ENCODE results near the gene TBKBP1.

TBKBP1 gene

GRCh38 chr17:47664624-47664941 is 29.4 kb upstream of the TBKBP1 start:
- Histone ChIP-seq H2BK12ac (ENCODE audit: low read length in 2 of 2) (no peak overlapping the region), H2AK5ac (ENCODE audit: low read length, severe bottlenecking) (no peak overlapping the region), H3K4me1 (ENCODE audit: control insufficient read depth, insufficient read depth, low read depth, low read length) (no peaks in the 10 kb centered on the region), H3K4ac (ENCODE audit: low read depth in 1 of 2, low read length in 2 of 2) (no peak overlapping the region), H3K27me3 (ENCODE audit: control insufficient read depth in 1 of 2, insufficient read depth in 1 of 2, low read length in 2 of 2) (no peaks in the 10 kb centered on the region), H3K18ac (ENCODE audit: low read depth in 1 of 2, low read length in 2 of 2) (no peak overlapping the region), H3K14ac (ENCODE audit: low read length in 2 of 2) (no peak overlapping the region), H3K36me3 (ENCODE audit: control insufficient read depth in 1 of 2, insufficient read depth in 2 of 2, low read depth in 1 of 2, low read length in 2 of 2) (peaks cover 50 to 93% of the 10 kb centered on the region in 2 experiments), H3K4me2 (ENCODE audit: low read length, poor library complexity, severe bottlenecking) (no peak overlapping the region), H2BK15ac (ENCODE audit: low read depth, poor library complexity, severe bottlenecking) (no peak overlapping the region), H2AFZ (ENCODE audit: low read depth, low read length) (no peak overlapping the region), H3K9ac (ENCODE audit: low read length) (no peak overlapping the region), H3K9me3 (ENCODE audit: control insufficient read depth, low read length) (no peaks in the 10 kb centered on the region), H3K23ac (ENCODE audit: low read length in 2 of 2) (no peak overlapping the region), H3K4me3 (ENCODE audit: insufficient read depth in 1 of 2, low read depth in 1 of 2, low read length in 2 of 2) (no peak overlapping the region), H2BK5ac (ENCODE audit: low read depth, low read length, poor library complexity, severe bottlenecking) (no peak overlapping the region), H4K8ac (ENCODE audit: low read length) (no peak overlapping the region), H4K91ac (ENCODE audit: low read length) (no peak overlapping the region), H2BK120ac (ENCODE audit: low read depth, low read length) (no peak overlapping the region), H3K79me1 (replicated peaks; ENCODE audit: low read length, poor library complexity, severe bottlenecking) (peaks cover 11% of the 10 kb centered on the region), H3K27ac (ENCODE audit: low read length, poor library complexity, severe bottlenecking) (no peak overlapping the region)
- DNase-seq = no peak

GRCh38 chr17:47665655-47666054 is 28.3 kb upstream of the TBKBP1 start:
- Histone ChIP-seq H3K9ac (ENCODE audit: low read length) (peak overlapping the region; percentile 3), H3K27me3 (ENCODE audit: control insufficient read depth in 1 of 2, insufficient read depth in 1 of 2, low read length in 2 of 2) (no peaks in the 10 kb centered on the region), H3K23ac (ENCODE audit: low read length in 2 of 2) (no peak overlapping the region), H3K4me1 (ENCODE audit: control insufficient read depth, insufficient read depth, low read depth, low read length) (no peaks in the 10 kb centered on the region), H2AK5ac (ENCODE audit: low read length, severe bottlenecking) (no peak overlapping the region), H3K36me3 (ENCODE audit: control insufficient read depth in 1 of 2, insufficient read depth in 2 of 2, low read depth in 1 of 2, low read length in 2 of 2) (peaks cover 53 to 93% of the 10 kb centered on the region in 2 experiments), H3K18ac (ENCODE audit: low read depth in 1 of 2, low read length in 2 of 2) (no peak overlapping the region), H2BK15ac (ENCODE audit: low read depth, poor library complexity, severe bottlenecking) (no peak overlapping the region), H4K91ac (ENCODE audit: low read length) (no peak overlapping the region), H3K14ac (ENCODE audit: low read length in 2 of 2) (no peak overlapping the region), H2BK120ac (ENCODE audit: low read depth, low read length) (no peak overlapping the region), H2BK5ac (ENCODE audit: low read depth, low read length, poor library complexity, severe bottlenecking) (no peak overlapping the region), H4K8ac (ENCODE audit: low read length) (no peak overlapping the region), H3K4me3 (ENCODE audit: insufficient read depth in 1 of 2, low read depth in 1 of 2, low read length in 2 of 2) (no peak overlapping the region), H2BK12ac (ENCODE audit: low read length in 2 of 2) (no peak overlapping the region), H2AFZ (ENCODE audit: low read depth, low read length) (no peak overlapping the region), H3K9me3 (ENCODE audit: control insufficient read depth, low read length) (no peaks in the 10 kb centered on the region), H3K27ac (ENCODE audit: low read length, poor library complexity, severe bottlenecking) (no peak overlapping the region), H3K4me2 (ENCODE audit: low read length, poor library complexity, severe bottlenecking) (no peak overlapping the region), H3K79me1 (replicated peaks; ENCODE audit: low read length, poor library complexity, severe bottlenecking) (peaks cover 15% of the 10 kb centered on the region), H3K4ac (ENCODE audit: low read depth in 1 of 2, low read length in 2 of 2) (no peak overlapping the region)
- 94% methylated on average over 3 of the region's 3 CpGs for WGBS
- DNase-seq = peak; percentile 41

GRCh38 chr17:47669081-47669480 is 24.9 kb upstream of the TBKBP1 start:
- 95% methylated on average over 3 of the region's 4 CpGs for WGBS
- Histone ChIP-seq H3K9ac (ENCODE audit: low read length) (peak overlapping the region; percentile 35), H2BK120ac (ENCODE audit: low read depth, low read length) (no peak overlapping the region), H2BK12ac (ENCODE audit: low read length in 2 of 2) (no peak overlapping the region), H2BK5ac (ENCODE audit: low read depth, low read length, poor library complexity, severe bottlenecking) (no peak overlapping the region), H3K23ac (ENCODE audit: low read length in 2 of 2) (no peak overlapping the region), H3K14ac (ENCODE audit: low read length in 2 of 2) (no peak overlapping the region), H4K8ac (ENCODE audit: low read length) (no peak overlapping the region), H2AK5ac (ENCODE audit: low read length, severe bottlenecking) (no peak overlapping the region), H3K4me1 (ENCODE audit: control insufficient read depth, insufficient read depth, low read depth, low read length) (no peaks in the 10 kb centered on the region), H3K4me2 (ENCODE audit: low read length, poor library complexity, severe bottlenecking) (no peak overlapping the region), H2BK15ac (ENCODE audit: low read depth, poor library complexity, severe bottlenecking) (no peak overlapping the region), H3K27me3 (ENCODE audit: control insufficient read depth in 1 of 2, insufficient read depth in 1 of 2, low read length in 2 of 2) (no peaks in the 10 kb centered on the region), H2AFZ (ENCODE audit: low read depth, low read length) (no peak overlapping the region), H3K18ac (ENCODE audit: low read depth in 1 of 2, low read length in 2 of 2) (no peak overlapping the region), H3K9me3 (ENCODE audit: control insufficient read depth, low read length) (no peaks in the 10 kb centered on the region), H3K4me3 (ENCODE audit: insufficient read depth in 1 of 2, low read depth in 1 of 2, low read length in 2 of 2) (no peak overlapping the region), H3K27ac (ENCODE audit: low read length, poor library complexity, severe bottlenecking) (no peak overlapping the region), H3K79me1 (replicated peaks; ENCODE audit: low read length, poor library complexity, severe bottlenecking) (peaks cover 13% of the 10 kb centered on the region), H4K91ac (ENCODE audit: low read length) (no peak overlapping the region), H3K4ac (ENCODE audit: low read depth in 1 of 2, low read length in 2 of 2) (no peak overlapping the region), H3K36me3 (ENCODE audit: control insufficient read depth in 1 of 2, insufficient read depth in 2 of 2, low read depth in 1 of 2, low read length in 2 of 2) (peaks cover 47 to 93% of the 10 kb centered on the region in 2 experiments)
- no peak for DNase-seq

- WGBS = 64% methylated on average over 1 of the region's 1 CpG
- H2AK5ac ChIP-seq (ENCODE audit: low read length, severe bottlenecking) = no peak overlapping the region
- H3K4me2 ChIP-seq (ENCODE audit: low read length, poor library complexity, severe bottlenecking) = no peak overlapping the region
- no peak overlapping the region for H3K27ac ChIP-seq (ENCODE audit: low read length, poor library complexity, severe bottlenecking)
- H3K4me3 ChIP-seq (ENCODE audit: insufficient read depth in 1 of 2, low read depth in 1 of 2, low read length in 2 of 2) = no peak overlapping the region
- H2BK15ac ChIP-seq (ENCODE audit: low read depth, poor library complexity, severe bottlenecking) = no peak overlapping the region
- H3K9me3 ChIP-seq (ENCODE audit: control insufficient read depth, low read length) = no peaks in the 10 kb centered on the region
- H3K27me3 ChIP-seq (ENCODE audit: control insufficient read depth in 1 of 2, insufficient read depth in 1 of 2, low read length in 2 of 2) = no peaks in the 10 kb centered on the region
- peaks cover 50 to 93% of the 10 kb centered on the region in 2 experiments for H3K36me3 ChIP-seq (ENCODE audit: control insufficient read depth in 1 of 2, insufficient read depth in 2 of 2, low read depth in 1 of 2, low read length in 2 of 2)
- H4K91ac ChIP-seq (ENCODE audit: low read length) = no peak overlapping the region
- H3K23ac ChIP-seq (ENCODE audit: low read length in 2 of 2) = no peak overlapping the region
- no peak overlapping the region for H3K4ac ChIP-seq (ENCODE audit: low read depth in 1 of 2, low read length in 2 of 2)
- no peak overlapping the region for H2BK120ac ChIP-seq (ENCODE audit: low read depth, low read length)
- no peak overlapping the region for H2BK5ac ChIP-seq (ENCODE audit: low read depth, low read length, poor library complexity, severe bottlenecking)
- H3K4me1 ChIP-seq (ENCODE audit: control insufficient read depth, insufficient read depth, low read depth, low read length) = no peaks in the 10 kb centered on the region
- no peak for DNase-seq
- no peak overlapping the region for H3K18ac ChIP-seq (ENCODE audit: low read depth in 1 of 2, low read length in 2 of 2)
- no peak overlapping the region for H4K8ac ChIP-seq (ENCODE audit: low read length)
- H2BK12ac ChIP-seq (ENCODE audit: low read length in 2 of 2) = no peak overlapping the region
- H3K79me1 ChIP-seq (replicated peaks; ENCODE audit: low read length, poor library complexity, severe bottlenecking) = peaks cover 13% of the 10 kb centered on the region
- no peak overlapping the region for H3K14ac ChIP-seq (ENCODE audit: low read length in 2 of 2)
- H3K9ac ChIP-seq (ENCODE audit: low read length) = peak overlapping the region; percentile 35
- H2AFZ ChIP-seq (ENCODE audit: low read depth, low read length) = no peak overlapping the region
Observed at GRCh38 chr17:47670064-47670463, 23.9 kb upstream of the TBKBP1 start.

All from mesenchymal stem cell (in vitro differentiated cells and primary cell).